ES-I3 (cell line): ENCODE measurements around the gene ADCY9.

Experiments
- H3K36me3 ChIP-seq: 2 replicates; pipeline ENCODE4 v1.6.1; 2013; ENCODE audit warnings: mild to moderate bottlenecking, low read length, control low read depth, moderate library complexity; ENCODE audit not compliant: insufficient read depth
- H3K4me1 ChIP-seq: 2 replicates; pipeline ENCODE4 v1.6.1; 2013; ENCODE audit warnings: mild to moderate bottlenecking, control low read depth, low read length; ENCODE audit not compliant: insufficient read depth
- H3K9ac ChIP-seq: 2 replicates; pipeline ENCODE4 v1.6.1; 2013; ENCODE audit warnings: low read depth, mild to moderate bottlenecking, low read length, moderate library complexity
- H3K9me3 ChIP-seq: 2 replicates; pipeline ENCODE4 v1.6.1; 2013; ENCODE audit warnings: mild to moderate bottlenecking, low read length, moderate library complexity; ENCODE audit not compliant: control insufficient read depth, insufficient read depth

ADCY9 gene

GRCh38 chr16:4092547-4093265 is 23.5 kb downstream of the ADCY9 start:
- H3K9ac ChIP-seq = no peak overlapping the region
- H3K9me3 ChIP-seq = no peaks in the 10 kb centered on the region
- no peaks in the 10 kb centered on the region for H3K36me3 ChIP-seq
- H3K4me1 ChIP-seq = peaks cover 6% of the 10 kb centered on the region

DNA sequence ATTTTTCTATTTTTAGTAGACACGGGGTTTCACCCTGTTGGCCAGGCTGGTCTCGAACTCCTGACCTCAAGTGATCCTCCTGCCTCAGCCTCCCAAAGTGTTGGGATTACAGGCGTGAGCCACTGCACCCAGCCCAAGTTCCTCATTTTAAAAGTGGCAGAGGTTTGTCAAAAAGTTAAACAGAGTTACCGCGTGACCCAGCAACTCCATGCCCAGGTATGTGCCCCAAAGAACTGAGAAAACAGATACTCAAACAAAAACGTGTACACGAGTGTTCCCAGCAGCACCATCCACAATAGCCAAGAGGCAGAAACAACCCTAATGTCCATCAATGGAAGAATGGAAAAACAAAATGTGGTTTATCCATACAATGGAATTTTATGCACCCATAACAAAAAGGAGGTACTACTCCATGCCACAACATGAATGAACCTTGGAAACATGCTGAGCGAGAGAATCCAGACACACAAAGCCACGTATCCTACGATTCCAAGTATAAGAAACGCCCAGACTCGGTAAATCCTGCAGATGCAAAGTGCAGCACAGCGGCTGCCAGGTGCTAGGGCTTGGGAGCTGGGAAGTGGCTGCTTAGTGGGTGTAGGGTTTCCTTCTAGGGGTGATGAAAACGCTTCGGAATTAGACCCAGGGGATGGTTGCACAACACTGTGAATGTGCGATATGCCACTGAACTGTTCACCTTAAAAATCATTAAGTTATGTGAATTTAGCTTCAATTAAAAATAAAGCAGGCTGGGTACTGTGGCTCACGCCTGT is 24.8 kb downstream of the ADCY9 start:
- Histone ChIP-seq H3K9me3 (no peaks in the 10 kb centered on the region), H3K36me3 (no peaks in the 10 kb centered on the region), H3K9ac (no peak overlapping the region), H3K4me1 (peaks cover 6% of the 10 kb centered on the region)

- Histone ChIP-seq H3K36me3 (no peaks in the 10 kb centered on the region), H3K9me3 (no peaks in the 10 kb centered on the region), H3K4me1 (peaks cover 6% of the 10 kb centered on the region), H3K9ac (no peak overlapping the region)
Measured at GRCh38 chr16:4090351-4090851, 25.8 kb downstream of the ADCY9 start.

- Histone ChIP-seq H3K9me3 (no peaks in the 10 kb centered on the region), H3K9ac (no peak overlapping the region), H3K36me3 (no peaks in the 10 kb centered on the region), H3K4me1 (peaks cover 6% of the 10 kb centered on the region)
Measured at GRCh38 chr16:4089811-4090301, 26.4 kb downstream of the ADCY9 start.

DNA sequence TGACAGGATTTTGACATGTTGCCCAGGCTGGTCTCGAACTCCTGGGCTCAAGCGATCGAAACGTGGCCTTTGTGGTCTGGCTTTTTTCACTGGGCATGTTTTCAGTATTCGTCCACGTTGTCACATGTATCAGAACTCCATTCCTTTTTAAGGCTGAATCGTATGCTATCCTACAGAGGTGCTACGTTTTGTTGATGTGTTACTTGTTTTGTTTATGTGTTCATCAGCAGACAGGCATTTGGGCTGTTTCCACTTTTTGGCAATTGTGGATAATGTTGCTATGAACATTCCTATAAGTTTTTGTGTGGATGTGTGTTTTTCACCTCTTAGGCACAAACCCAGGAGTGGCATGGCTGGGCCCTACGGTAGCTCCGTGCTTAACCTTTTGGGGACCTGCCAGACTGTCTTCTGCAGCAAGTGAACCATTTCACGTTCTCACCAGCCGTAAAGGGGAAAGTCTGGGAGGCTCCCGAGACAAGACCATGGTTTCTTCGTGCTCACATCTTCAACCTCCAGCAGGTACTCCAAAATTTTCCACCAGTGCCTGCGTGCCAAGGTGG is 26.9 kb downstream of the ADCY9 start:
- H3K36me3 ChIP-seq = no peaks in the 10 kb centered on the region
- H3K9me3 ChIP-seq = no peaks in the 10 kb centered on the region
- peaks cover 6% of the 10 kb centered on the region for H3K4me1 ChIP-seq
- H3K9ac ChIP-seq = no peak overlapping the region

GRCh38 chr16:4087990-4088577 is 28.2 kb downstream of the ADCY9 start:
- H3K9ac ChIP-seq = no peak overlapping the region
- H3K4me1 ChIP-seq = no peaks in the 10 kb centered on the region; the same call in 1 of the 2 replicates

GRCh38 chr16:4087099-4087885 is 28.9 kb downstream of the ADCY9 start:
- no peaks in the 10 kb centered on the region; the same call in 1 of the 2 replicates for H3K4me1 ChIP-seq
- H3K36me3 ChIP-seq = no peaks in the 10 kb centered on the region
- no peak overlapping the region for H3K9ac ChIP-seq
- H3K9me3 ChIP-seq = no peaks in the 10 kb centered on the region

More at GRCh38 chr16:4087990-4088577, 28.2 kb downstream of the ADCY9 start:
- no peaks in the 10 kb centered on the region for H3K9me3 ChIP-seq
- H3K36me3 ChIP-seq = no peaks in the 10 kb centered on the region

- no peaks in the 10 kb centered on the region for H3K36me3 ChIP-seq
- no peak overlapping the region for H3K9ac ChIP-seq
- H3K4me1 ChIP-seq = peaks cover 4% of the 10 kb centered on the region; the same call in 1 of the 2 replicates
- no peaks in the 10 kb centered on the region for H3K9me3 ChIP-seq
Measured at GRCh38 chr16:4086153-4086552, 30.1 kb downstream of the ADCY9 start.

DNA sequence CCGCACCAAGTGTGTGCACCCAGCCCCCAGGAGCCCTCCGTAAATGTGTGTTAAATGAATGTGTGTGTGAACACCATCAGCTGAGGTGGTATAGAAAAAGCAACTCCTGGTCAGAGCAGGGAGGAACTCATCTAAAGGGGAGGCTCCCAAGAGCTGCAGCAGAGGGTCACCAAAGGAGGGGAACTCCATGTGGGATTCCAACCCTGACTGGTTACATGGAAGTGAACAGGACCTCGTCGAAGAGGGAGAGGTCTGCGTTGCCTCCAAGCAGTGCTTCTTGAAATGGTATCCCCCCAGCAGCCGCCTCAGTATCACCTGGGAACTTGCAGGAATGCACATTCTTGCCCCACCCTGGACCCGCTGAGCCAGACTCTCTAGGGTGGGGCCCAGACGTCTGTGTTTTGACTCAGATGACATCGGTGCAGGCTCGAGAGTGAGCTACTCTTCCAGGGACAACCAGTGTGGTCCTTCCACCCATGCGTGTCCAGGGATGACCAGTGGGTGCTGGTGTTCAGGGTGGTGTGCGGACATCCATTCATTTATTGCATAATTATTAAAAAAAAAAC is 30.8 kb downstream of the ADCY9 start:
- no peaks in the 10 kb centered on the region for H3K9me3 ChIP-seq
- peaks cover 8% of the 10 kb centered on the region; the same call in 1 of the 2 replicates for H3K4me1 ChIP-seq
- H3K9ac ChIP-seq = no peak overlapping the region
- H3K36me3 ChIP-seq = no peaks in the 10 kb centered on the region

GRCh38 chr16:4083347-4083870 is 32.8 kb downstream of the ADCY9 start:
- Histone ChIP-seq H3K36me3 (no peaks in the 10 kb centered on the region), H3K9me3 (no peaks in the 10 kb centered on the region), H3K9ac (no peak overlapping the region), H3K4me1 (peaks cover 8% of the 10 kb centered on the region; the same call in 1 of the 2 replicates)

GRCh38 chr16:4082474-4083044 is 33.7 kb downstream of the ADCY9 start:
- Histone ChIP-seq H3K4me1 (peaks cover 8% of the 10 kb centered on the region; the same call in 1 of the 2 replicates), H3K9ac (no peak overlapping the region), H3K36me3 (no peaks in the 10 kb centered on the region), H3K9me3 (no peaks in the 10 kb centered on the region)

DNA sequence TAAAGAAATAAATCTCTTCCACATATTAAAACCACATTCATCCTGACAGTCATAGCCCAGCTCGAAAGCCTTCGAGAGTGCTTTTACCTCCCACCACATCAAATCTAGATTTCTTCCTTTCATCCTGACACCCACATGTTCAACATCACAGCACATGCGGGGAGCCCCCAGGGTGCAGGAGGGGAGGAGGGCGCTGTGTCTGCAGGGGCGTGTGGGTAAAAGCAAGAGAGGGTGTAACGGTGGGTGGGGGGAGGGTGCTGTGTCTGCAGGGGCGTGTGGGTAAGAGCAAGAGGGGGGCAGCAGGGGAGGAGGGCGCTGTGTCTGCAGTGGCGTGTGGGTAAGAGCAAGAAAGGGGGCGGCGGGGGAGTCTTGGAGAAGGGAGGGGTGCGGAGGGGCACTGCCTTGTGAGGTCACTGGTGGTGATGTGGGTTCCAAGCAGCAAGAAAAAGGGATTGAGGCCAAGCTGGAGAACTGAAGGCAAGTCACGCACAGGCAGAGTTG is 34.7 kb downstream of the ADCY9 start:
- no peaks in the 10 kb centered on the region for H3K9me3 ChIP-seq
- no peak overlapping the region for H3K9ac ChIP-seq
- peaks cover 14% of the 10 kb centered on the region for H3K4me1 ChIP-seq
- no peaks in the 10 kb centered on the region for H3K36me3 ChIP-seq

DNA sequence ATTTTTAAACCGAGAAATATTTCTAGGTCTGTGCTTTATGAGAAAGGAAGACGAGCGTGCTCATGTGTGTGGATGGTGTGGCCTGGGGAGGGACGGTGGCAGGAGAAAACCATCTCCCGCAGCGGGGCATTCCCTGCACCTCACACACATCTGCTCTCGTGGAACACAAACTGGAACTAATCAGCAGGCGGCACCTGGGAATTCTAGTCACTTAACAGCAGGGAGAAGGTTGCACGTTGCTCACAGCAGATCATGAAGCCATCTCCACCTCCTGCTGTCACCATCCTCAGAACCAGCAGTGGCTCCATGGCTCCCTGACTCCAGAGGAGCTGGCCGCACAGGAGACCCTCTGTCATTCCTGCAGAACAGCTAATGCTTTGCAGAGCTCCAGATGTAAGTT is 35.2 kb downstream of the ADCY9 start:
- Histone ChIP-seq H3K4me1 (peaks cover 14% of the 10 kb centered on the region), H3K9ac (no peak overlapping the region), H3K36me3 (no peaks in the 10 kb centered on the region), H3K9me3 (no peaks in the 10 kb centered on the region)
